Smooth muscle cell (in vitro differentiated cells): ENCODE data around the gene NMRAL1. TPM values are rescaled to one million over a fixed set of nuclear protein-coding genes. Genes with fewer than 3 reads are reported as not detected.

Experiments used
- DNase-seq: peaks from one replicate; lab custom pipeline; 2025; ENCODE audit not compliant: unreplicated experiment; lab: John Stamatoyannopoulos, UW
- H2AFZ ChIP-seq: fragments of 200-600 bp; sonication (generic); 2 replicates; pipeline ENCODE4 v1.6.0; 2016; ENCODE audit warnings: antibody characterized with exemption, low read depth, mild to moderate bottlenecking
- H3F3A ChIP-seq: fragments of 200-600 bp; sonication (generic); 2 replicates; pipeline ENCODE4 v1.6.0; 2017; ENCODE audit warnings: antibody characterized with exemption, low read depth
- H3K27ac ChIP-seq: fragments of 200-600 bp; sonication (generic); 2 replicates; pipeline ENCODE4 v1.5.1; 2016; ENCODE audit warnings: low read depth, mild to moderate bottlenecking
- H3K27me3 ChIP-seq: fragments of 200-600 bp; sonication (generic); 2 replicates; pipeline ENCODE4 v1.6.1; 2016; ENCODE audit warnings: low read depth, mild to moderate bottlenecking
- H3K36me3 ChIP-seq: fragments of 200-600 bp; sonication (generic); 2 replicates; pipeline ENCODE4 v1.5.1; 2016; ENCODE audit warnings: low read depth
- H3K4me1 ChIP-seq: fragments of 200-600 bp; sonication (generic); 2 replicates; pipeline ENCODE4 v1.5.1; 2016; ENCODE audit warnings: low read depth
- H3K4me2 ChIP-seq: fragments of 200-600 bp; sonication (generic); 2 replicates; pipeline ENCODE4 v1.6.0; 2016; ENCODE audit warnings: mild to moderate bottlenecking
- H3K4me3 ChIP-seq: fragments of 200-600 bp; sonication (generic); 2 replicates; pipeline ENCODE4 v1.5.1; 2016; ENCODE audit warnings: mild to moderate bottlenecking
- H3K79me2 ChIP-seq: fragments of 200-600 bp; sonication (generic); 2 replicates; pipeline ENCODE4 v1.6.0; 2016; ENCODE audit warnings: low read depth, mild to moderate bottlenecking
- H3K9ac ChIP-seq: fragments of 200-600 bp; sonication (generic); 2 replicates; pipeline ENCODE4 v1.6.0; 2016; ENCODE audit warnings: low read depth
- H3K9me3 ChIP-seq: fragments of 200-600 bp; sonication (generic); replicated peaks from 2 replicates; pipeline ENCODE4 v1.5.1; 2016; ENCODE audit warnings: low read depth
- H4K20me1 ChIP-seq: fragments of 200-600 bp; sonication (generic); 2 replicates; pipeline ENCODE4 v1.6.0; 2016; ENCODE audit warnings: low read depth
- WGBS: methylation state at CpG from one replicate; pipeline ENCODE4 v1.1.7; 2016; ENCODE audit warnings: low lambda C conversion rate; 5-methylcytosine and 5-hydroxymethylcytosine counted together
- polyA plus RNA-seq: library from polyadenylated mRNA; unstranded; fragments of >200 nt; fragmentation: Nextera tagmentation; extraction: Ambion mirVana; gene quantifications from 2 replicates; pipeline ENCODE4 v1.2.1, GENCODE V29; 2016
- small RNA-seq: library from RNA; depleted of rRNA; stranded (forward); fragments of <200 nt; gene quantifications from one replicate; pipeline ENCODE3, GENCODE V24; 2014
- total RNA-seq: library from RNA; depleted of rRNA; stranded (reverse); fragments of >200 nt; gene quantifications from 2 replicates; pipeline ENCODE4 v1.2.3, GENCODE V29; 2014
- TF ChIP-seq, protein P1 (sequence below): fragments of 200-600 bp; sonication (generic); IDR thresholded peaks from 2 replicates; pipeline ENCODE4 v1.5.1; 2017; ENCODE audit warnings: borderline replicate concordance, mild to moderate bottlenecking, antibody characterized with exemption; ENCODE audit not compliant: insufficient read depth, poor library complexity, severe bottlenecking

NMRAL1 gene
- total and polyA plus RNA-seq, 2 experiments from 2014 or later: 27.1 to 51.8 TPM

DNA sequence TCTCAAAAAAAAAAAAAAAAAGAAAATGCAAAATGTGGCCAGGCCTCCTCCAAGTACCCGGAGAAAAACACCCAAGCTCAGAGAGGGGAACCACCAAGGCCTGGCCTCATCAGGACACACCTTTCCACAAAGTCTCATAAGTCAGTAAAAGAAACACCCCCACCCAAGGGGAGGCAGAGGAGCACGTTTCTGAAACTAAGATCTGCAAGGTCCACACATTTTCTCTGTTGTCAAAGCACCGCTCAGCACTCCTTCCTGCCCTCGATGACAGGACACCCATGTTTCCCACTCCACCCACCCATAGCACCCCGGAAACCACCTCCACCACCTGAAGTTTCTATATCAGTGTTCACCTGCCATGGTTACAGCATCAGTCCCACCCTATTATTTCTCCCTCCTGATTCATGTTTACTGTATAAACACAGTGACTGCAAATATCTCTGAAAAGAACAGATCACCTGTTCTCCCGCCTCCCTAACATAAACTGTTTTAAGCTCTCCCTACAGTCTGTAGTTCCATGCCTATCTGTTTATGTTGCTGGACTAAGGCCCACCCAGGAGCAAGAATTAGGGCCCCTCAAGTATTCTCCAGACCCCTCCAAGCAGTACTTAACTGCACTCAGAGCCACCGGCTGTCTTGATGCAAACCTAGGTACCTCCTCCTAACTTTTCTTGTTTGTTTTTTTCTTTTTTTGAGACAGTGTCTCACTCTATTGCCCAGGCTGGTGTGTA, 60.1 kb downstream of the NMRAL1 start:
- peaks cover 10% of the 10 kb centered on the region for H3K79me2 ChIP-seq
- no peak overlapping the region for H2AFZ ChIP-seq
- no peak overlapping the region for H3K4me2 ChIP-seq
- WGBS: 95% methylated on average over 7 of the region's 7 CpGs
- H3K27ac ChIP-seq: no peak overlapping the region
- DNase-seq: no peak
- H3K4me1 ChIP-seq: no peaks in the 10 kb centered on the region
- peaks cover 16% of the 10 kb centered on the region for H4K20me1 ChIP-seq
- H3K9ac ChIP-seq: no peak overlapping the region
- peaks cover 4% of the 10 kb centered on the region for H3F3A ChIP-seq
- H3K9me3 ChIP-seq: no peaks in the 10 kb centered on the region
- no peak overlapping the region for H3K4me3 ChIP-seq
- H3K36me3 ChIP-seq: no peaks in the 10 kb centered on the region
- H3K27me3 ChIP-seq: no peaks in the 10 kb centered on the region
- TF ChIP-seq, protein P1, sequence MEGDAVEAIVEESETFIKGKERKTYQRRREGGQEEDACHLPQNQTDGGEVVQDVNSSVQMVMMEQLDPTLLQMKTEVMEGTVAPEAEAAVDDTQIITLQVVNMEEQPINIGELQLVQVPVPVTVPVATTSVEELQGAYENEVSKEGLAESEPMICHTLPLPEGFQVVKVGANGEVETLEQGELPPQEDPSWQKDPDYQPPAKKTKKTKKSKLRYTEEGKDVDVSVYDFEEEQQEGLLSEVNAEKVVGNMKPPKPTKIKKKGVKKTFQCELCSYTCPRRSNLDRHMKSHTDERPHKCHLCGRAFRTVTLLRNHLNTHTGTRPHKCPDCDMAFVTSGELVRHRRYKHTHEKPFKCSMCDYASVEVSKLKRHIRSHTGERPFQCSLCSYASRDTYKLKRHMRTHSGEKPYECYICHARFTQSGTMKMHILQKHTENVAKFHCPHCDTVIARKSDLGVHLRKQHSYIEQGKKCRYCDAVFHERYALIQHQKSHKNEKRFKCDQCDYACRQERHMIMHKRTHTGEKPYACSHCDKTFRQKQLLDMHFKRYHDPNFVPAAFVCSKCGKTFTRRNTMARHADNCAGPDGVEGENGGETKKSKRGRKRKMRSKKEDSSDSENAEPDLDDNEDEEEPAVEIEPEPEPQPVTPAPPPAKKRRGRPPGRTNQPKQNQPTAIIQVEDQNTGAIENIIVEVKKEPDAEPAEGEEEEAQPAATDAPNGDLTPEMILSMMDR: no peak

DNA sequence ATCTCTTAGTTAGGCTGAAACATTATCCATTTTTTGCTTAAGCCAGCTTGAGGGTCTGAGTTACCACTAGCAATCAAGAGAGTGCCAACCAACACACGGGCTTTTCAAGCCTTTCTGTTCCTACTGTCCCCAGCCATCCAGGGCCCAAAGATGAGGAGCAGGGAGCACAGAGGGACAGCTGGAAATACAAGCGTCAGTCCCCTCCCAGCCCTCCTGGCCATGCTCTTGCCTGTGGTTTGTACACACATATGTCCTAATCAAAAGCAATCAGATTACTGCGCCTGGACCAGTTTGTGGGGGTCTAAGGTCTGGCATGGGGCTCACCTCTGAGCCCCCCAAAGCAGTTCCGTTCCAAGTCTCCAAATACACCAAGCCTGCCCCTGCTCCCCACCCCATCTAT, 61.6 kb downstream of the NMRAL1 start:
- Histone ChIP-seq H3K9me3 (no peaks in the 10 kb centered on the region), H2AFZ (no peak overlapping the region), H3K79me2 (peaks cover 10% of the 10 kb centered on the region), H3K36me3 (no peaks in the 10 kb centered on the region), H3K4me1 (no peaks in the 10 kb centered on the region), H4K20me1 (peaks cover 16% of the 10 kb centered on the region), H3K9ac (no peak overlapping the region), H3F3A (peaks cover 4% of the 10 kb centered on the region), H3K4me2 (no peak overlapping the region), H3K27ac (no peak overlapping the region), H3K4me3 (no peak overlapping the region), H3K27me3 (no peaks in the 10 kb centered on the region)
- TF ChIP-seq, protein P1: no peak
- WGBS: 95% methylated on average over 4 of the region's 4 CpGs
- DNase-seq: no peak

DNA sequence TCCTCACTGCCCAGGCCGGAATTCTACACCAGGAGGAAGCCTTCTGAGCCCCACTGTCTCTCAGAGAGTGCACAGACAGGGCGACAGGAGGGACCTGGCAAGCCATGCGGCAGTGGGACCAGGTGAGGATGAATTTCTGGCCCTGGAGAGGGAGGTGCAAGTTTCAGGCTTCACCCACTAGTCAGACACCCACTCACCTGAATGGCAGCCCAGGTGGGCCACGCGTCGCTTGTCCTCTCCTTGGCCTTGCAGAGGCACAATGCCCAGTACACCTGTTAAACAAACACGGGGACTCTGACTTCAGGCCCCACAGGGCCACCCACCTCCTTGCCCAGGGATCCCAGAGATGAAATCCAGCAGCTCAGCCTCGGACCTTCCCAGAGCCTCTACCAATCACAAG, 62.3 kb downstream of the NMRAL1 start:
- peaks cover 16% of the 10 kb centered on the region for H4K20me1 ChIP-seq

More for the DNA sequence above, 62.3 kb downstream of the NMRAL1 start:
- Histone ChIP-seq H3K9me3 (no peaks in the 10 kb centered on the region), H3K27me3 (no peaks in the 10 kb centered on the region), H3K27ac (no peak overlapping the region), H3K36me3 (no peaks in the 10 kb centered on the region), H3K4me3 (no peak overlapping the region), H3K4me1 (no peaks in the 10 kb centered on the region), H3K4me2 (no peak overlapping the region), H3K79me2 (peaks cover 10% of the 10 kb centered on the region), H3K9ac (no peak overlapping the region), H3F3A (peaks cover 4% of the 10 kb centered on the region), H2AFZ (no peak overlapping the region)
- 93% methylated on average over 8 of the region's 8 CpGs for WGBS
- TF ChIP-seq, protein P1: no peak
- no peak for DNase-seq

Small RNA genes within 50 kb of the gene (small RNA-seq; reads per million reads assigned to genes)
- not detected for gene AC012676.2

Other genes starting within 250 kb of the NMRAL1 start
- not detected in 2 replicates for gene SRL, start 232.5 kb downstream of the NMRAL1 start, total RNA-seq
- gene SRL, start 232.5 kb downstream of the NMRAL1 start, polyA plus RNA-seq: 0.08 TPM in 1 of 2 replicates, not detected in the other
- 2.7 and 9.6 TPM in 2 replicates for gene TFAP4, start 201.6 kb downstream of the NMRAL1 start, total RNA-seq
- gene TFAP4, start 201.6 kb downstream of the NMRAL1 start, polyA plus RNA-seq: 1.3 and 2.5 TPM in 2 replicates
- 1.2 and 2.8 TPM in 2 replicates for gene GLIS2, start 158.6 kb downstream of the NMRAL1 start, total RNA-seq
- gene GLIS2, start 158.6 kb downstream of the NMRAL1 start, polyA plus RNA-seq: 9.2 and 13.4 TPM in 2 replicates
- 18.4 and 29.6 TPM in 2 replicates for gene PAM16, start 123.3 kb downstream of the NMRAL1 start, total RNA-seq
- 47.7 and 52.2 TPM in 2 replicates for gene PAM16, start 123.3 kb downstream of the NMRAL1 start, polyA plus RNA-seq
- gene VASN, start 102.8 kb downstream of the NMRAL1 start, total RNA-seq: 23.8 and 30.0 TPM in 2 replicates
- gene VASN, start 102.8 kb downstream of the NMRAL1 start, polyA plus RNA-seq: 127 and 150 TPM in 2 replicates
- 6.7 and 14.4 TPM in 2 replicates for gene CORO7, start 58.0 kb downstream of the NMRAL1 start, total RNA-seq
- 12.7 and 18.9 TPM in 2 replicates for gene CORO7, start 58.0 kb downstream of the NMRAL1 start, polyA plus RNA-seq
- gene DNAJA3, start 48.8 kb downstream of the NMRAL1 start, total RNA-seq: 40.0 and 42.6 TPM in 2 replicates
- 42.7 and 46.5 TPM in 2 replicates for gene DNAJA3, start 48.8 kb downstream of the NMRAL1 start, polyA plus RNA-seq
- 26.7 and 35.3 TPM in 2 replicates for gene HMOX2, start 1.8 kb upstream of the NMRAL1 start, total RNA-seq
- gene HMOX2, start 1.8 kb upstream of the NMRAL1 start, polyA plus RNA-seq: 54.2 and 62.6 TPM in 2 replicates
- gene CDIP1, start 64.1 kb upstream of the NMRAL1 start, total RNA-seq: 17.7 and 19.7 TPM in 2 replicates
- 36.9 and 40.9 TPM in 2 replicates for gene CDIP1, start 64.1 kb upstream of the NMRAL1 start, polyA plus RNA-seq
- 0.09 TPM in 1 of 2 replicates, not detected in the other for gene C16orf96, start 81.7 kb upstream of the NMRAL1 start, total RNA-seq
- 0.32 TPM in 1 of 2 replicates, not detected in the other for gene C16orf96, start 81.7 kb upstream of the NMRAL1 start, polyA plus RNA-seq
- gene UBALD1, start 140.3 kb upstream of the NMRAL1 start, total RNA-seq: 3.6 and 6.4 TPM in 2 replicates
- 13.6 and 16.2 TPM in 2 replicates for gene UBALD1, start 140.3 kb upstream of the NMRAL1 start, polyA plus RNA-seq
- gene MGRN1, start 150.2 kb upstream of the NMRAL1 start, total RNA-seq: 16.4 and 22.0 TPM in 2 replicates
- 23.2 and 25.4 TPM in 2 replicates for gene MGRN1, start 150.2 kb upstream of the NMRAL1 start, polyA plus RNA-seq
- 15.4 and 17.6 TPM in 2 replicates for gene NUDT16L1, start 218.9 kb upstream of the NMRAL1 start, total RNA-seq
- 47.6 and 48.3 TPM in 2 replicates for gene NUDT16L1, start 218.9 kb upstream of the NMRAL1 start, polyA plus RNA-seq